Esophagus muscularis mucosa (tissue), 4 donors: Measurements from ENCODE around the gene PLPPR3.

ENCODE experiments used
- EP300 ChIP-seq: sonication (generic); formaldehyde crosslinking; IDR thresholded peaks from one replicate; pipeline ENCODE4 v1.6.1; 2017; ENCODE audit warnings: antibody characterized with exemption
- POLR2A ChIP-seq: fragments of 450-650 bp; IDR thresholded peaks from one replicate; pipeline ENCODE4 v1.6.1; 2017; ENCODE audit warnings: antibody characterized with exemption, moderate library complexity, mild to moderate bottlenecking, low read depth
- POLR2AphosphoS5 ChIP-seq, 2 donors: sonication (generic); formaldehyde crosslinking; IDR thresholded peaks; one replicate each; pipeline ENCODE4 v1.6.1; 2017; ENCODE audit warnings: antibody characterized with exemption in 2 of 2
- TF ChIP-seq, protein P1 (sequence below), 3 experiments: fragments of 200-600 bp in 2 of 3; fragments of 450-650 bp in 1 of 3; sonication (generic) in 2 of 3; IDR thresholded peaks; one replicate each; pipeline ENCODE4 v1.5.1; 2017 to 2019; ENCODE audit warnings: antibody characterized with exemption in 3 of 3, mild to moderate bottlenecking in 2 of 3, moderate library complexity in 1 of 3

DNA sequence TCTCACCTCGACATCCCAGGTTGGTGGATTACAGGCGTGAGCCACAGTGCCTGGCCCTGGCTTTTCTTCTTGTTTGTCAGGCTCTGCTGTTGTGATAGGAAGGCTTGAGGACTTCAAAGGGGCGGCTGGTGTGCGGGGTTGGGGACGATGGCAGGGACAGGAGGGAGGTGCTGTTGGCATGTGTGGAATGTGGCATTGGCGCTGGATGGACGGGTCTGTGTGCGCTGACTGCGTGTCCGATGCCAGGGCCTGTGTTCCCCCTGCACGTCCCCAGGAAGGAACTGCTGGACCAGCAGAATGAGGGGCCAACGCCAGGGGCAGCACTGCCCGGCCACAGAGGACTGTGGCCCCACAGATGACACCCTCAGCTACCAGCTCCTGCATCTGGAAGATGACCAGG, 37.2 kb downstream of the PLPPR3 start:
- TF ChIP-seq POLR2AphosphoS5 (IDR thresholded peaks at IDR 0.05) (no peak), POLR2A (no peak), EP300 (no peak)
- TF ChIP-seq, protein P1, sequence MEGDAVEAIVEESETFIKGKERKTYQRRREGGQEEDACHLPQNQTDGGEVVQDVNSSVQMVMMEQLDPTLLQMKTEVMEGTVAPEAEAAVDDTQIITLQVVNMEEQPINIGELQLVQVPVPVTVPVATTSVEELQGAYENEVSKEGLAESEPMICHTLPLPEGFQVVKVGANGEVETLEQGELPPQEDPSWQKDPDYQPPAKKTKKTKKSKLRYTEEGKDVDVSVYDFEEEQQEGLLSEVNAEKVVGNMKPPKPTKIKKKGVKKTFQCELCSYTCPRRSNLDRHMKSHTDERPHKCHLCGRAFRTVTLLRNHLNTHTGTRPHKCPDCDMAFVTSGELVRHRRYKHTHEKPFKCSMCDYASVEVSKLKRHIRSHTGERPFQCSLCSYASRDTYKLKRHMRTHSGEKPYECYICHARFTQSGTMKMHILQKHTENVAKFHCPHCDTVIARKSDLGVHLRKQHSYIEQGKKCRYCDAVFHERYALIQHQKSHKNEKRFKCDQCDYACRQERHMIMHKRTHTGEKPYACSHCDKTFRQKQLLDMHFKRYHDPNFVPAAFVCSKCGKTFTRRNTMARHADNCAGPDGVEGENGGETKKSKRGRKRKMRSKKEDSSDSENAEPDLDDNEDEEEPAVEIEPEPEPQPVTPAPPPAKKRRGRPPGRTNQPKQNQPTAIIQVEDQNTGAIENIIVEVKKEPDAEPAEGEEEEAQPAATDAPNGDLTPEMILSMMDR (IDR thresholded peaks at IDR 0.05) = no peak
